NCI-H774 (cell line): Measurements from ENCODE around the gene SDR42E1.
"Not testable (repeated sequence)": the region's sequence is repeated elsewhere in the genome, so short reads cannot be mapped to it uniquely, and the experiment has no call there.

Source experiments
- DNase-seq: peaks from one replicate; lab custom pipeline; 2025; lab: John Stamatoyannopoulos, UW

The SDR42E1 gene

DNA sequence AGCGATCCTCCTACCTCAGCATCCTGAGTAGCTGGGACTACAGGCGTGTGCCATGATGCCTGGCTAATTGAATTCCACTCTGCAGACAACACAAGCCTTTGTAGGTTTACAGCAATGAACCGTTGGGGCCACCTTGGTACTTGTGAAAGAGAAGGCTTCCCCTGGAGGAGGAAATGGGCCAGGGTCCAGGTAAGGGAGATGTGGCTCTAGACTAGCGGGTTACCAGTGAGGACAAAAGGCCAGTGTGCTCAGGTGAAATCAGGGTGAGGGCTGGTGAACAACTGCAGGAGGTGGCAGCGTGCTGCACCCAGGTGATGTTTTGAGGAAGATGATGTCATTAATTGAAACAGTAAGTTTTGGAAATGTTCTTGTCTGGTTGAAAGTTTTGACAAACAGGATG is 6.7 kb downstream of the SDR42E1 start:
- no peak for DNase-seq

- DNase-seq: no peak
These were observed 8.4 kb downstream of the SDR42E1 start for GRCh38 chr16:82002831-82003230.

DNA sequence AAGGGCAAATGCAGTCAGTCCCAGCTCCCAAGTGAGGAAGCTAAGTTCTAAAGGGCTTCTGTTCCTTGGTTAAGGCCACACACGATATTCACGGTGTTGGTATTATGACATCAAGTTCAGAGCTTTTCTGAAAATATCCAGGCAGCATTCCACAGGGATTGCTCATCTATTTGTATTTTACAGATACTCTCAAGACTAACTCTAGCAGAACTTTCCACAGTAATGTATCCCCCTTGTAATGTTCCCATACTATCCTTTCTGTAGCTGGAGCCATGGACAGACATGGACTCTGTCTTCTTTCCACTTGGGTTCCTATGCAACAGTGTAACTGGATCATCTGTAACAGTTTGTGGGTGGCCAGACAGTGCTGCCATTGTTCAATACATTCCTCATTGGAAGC is 13.5 kb downstream of the SDR42E1 start:
- DNase-seq: no peak

DNA sequence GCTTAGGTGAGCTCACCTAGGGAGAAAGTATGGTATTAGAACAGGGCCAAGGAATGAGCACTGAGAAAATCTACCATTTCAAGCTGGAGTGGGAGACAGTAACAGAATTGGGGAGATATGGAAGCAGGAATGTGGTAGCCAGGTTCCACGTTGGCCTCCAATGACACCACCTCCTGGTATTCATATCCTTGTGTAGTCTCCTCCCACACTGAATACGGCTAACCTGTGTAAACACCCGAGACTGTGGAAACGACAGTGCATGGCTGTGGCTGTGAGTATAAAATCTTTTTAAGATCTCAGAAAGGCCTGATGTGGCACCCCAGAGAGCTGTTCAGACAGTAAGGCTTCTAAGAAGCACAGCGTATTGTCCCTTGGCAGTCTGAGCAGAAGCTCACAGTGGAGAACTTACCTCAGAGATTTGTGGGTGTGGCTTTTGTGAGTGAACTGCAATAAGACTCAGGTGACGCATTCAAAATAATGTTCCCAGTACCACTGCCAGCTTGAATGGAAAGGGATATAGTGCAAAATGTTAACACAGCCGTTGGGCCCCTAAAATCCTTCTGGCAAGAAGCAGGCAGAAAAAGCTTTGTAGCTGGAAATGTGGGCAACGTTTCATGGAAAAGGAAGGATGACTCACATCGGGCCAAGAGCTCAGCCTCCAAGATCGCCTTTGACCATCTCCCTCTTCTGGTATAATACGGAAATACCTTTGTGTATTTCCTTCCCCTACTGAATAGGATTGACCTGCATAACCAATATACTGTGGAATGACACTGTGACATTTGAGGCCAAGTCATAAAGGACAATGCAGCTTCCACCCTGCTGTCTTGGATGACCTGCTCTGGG is 14.4 kb downstream of the SDR42E1 start:
- no peak for DNase-seq

- DNase-seq: no peak
These were observed 15.6 kb downstream of the SDR42E1 start for GRCh38 chr16:81995651-81996050.

DNA sequence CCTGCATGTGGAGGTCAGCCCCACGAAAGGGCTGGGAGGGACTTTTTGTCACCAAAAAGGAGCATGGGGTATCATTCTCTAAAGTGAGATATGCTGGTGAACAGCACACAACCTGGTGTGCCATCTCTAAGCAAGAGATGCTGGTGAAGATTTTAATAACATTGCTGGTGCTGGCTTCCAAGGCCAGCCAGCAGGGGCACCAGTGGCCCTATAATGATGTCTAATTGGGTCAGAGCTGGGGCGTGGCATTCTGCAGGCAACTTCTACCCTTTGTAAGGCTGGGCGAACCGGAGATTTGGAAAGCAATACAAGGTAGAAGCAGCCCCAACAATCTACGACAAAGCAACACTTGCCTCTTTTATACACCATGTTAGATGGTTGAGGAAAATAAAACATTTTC is 16.8 kb downstream of the SDR42E1 start:
- DNase-seq: no peak

- DNase-seq: no peak
These were observed 18.4 kb downstream of the SDR42E1 start for GRCh38 chr16:81992859-81993258.

- DNase-seq: no peak
These were observed 23.6 kb downstream of the SDR42E1 start for GRCh38 chr16:81987706-81988105.

- no peak for DNase-seq
These were observed 24.1 kb downstream of the SDR42E1 start for GRCh38 chr16:81987121-81987520.

DNA sequence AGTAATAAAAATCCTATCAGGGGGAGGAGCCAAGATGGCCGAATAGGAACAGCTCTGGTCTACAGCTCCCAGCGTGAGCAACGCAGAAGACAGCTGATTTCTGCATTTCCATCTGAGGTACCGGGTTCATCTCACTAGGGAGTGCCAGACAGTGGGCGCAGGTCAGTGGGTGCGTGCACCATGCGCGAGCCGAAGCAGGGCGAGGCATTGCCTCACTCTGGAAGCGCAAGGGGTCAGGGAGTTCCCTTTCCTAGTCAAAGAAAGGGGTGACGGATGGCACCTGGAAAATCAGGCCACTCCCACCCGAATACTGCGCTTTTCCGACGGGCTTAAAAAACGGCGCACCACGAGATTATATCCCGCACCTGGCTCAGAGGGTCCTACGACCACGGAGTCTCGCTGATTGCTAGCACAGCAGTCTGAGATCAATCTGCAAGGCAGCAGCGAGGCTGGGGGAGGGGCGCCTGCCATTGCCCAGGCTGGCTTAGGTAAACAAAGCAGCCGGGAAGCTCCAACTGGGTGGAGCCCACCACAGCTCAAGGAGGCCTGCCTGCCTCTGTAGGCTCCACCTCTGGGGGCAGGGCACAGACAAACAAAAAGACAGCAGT is 33.8 kb downstream of the SDR42E1 start:
- not testable (repeated sequence) for DNase-seq

DNA sequence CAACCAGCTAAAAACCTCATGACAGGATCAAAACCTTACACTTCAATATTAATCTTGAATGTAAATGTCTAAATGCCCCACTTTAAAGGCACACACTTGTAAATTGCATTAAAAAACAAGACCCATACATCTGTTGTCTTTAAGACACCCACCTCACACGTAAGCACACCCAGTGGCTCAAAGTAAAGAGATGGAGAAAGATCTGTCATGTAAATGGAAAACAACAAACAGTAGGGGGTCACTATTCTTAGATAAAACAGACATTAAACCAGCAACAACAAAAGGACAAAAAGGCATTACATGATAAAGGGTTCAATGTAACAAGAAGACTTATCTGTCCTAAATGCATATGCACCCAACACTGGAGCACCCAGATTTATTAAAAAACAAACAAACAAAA is 35.6 kb downstream of the SDR42E1 start:
- no peak for DNase-seq

GRCh38 chr16:81973737-81974136 is 37.5 kb downstream of the SDR42E1 start:
- no peak for DNase-seq

DNA sequence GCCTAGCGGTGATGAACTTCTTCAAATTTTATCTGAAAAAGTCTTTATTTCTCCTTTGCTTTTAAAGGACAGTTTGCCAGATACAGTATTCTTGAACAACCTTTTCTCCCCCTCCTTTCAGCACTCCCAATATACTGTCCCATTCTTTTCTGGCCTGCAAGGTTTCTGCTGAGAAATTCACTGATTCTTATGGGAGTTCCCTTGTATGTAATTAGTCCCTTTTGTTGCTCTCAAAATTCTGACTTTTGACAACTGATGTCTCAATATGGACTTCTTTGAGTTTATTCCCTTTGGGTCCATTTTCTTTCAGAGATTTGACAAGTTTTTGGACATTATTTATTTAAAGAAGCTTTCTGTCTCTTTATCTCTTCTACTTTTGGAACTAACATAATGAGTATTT is 39.4 kb downstream of the SDR42E1 start:
- DNase-seq: no peak

DNA sequence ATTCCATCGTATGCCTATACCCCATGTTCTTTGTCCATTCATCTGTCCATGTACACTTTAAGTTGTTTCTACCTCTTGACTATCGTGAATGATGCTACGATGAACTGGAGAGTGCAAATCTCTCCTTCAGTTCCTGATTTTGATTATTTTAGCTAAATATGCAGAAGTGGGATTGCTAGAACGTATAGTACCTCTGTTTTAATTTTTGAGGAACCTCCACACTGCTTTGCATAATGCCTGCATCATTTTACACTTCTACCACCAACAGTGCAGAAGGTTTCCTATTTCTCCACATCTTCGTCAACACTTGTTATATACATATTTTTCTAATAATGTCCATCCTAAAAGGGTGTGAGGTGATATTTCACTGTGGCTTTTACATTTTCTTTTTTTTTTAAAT is 43.9 kb downstream of the SDR42E1 start:
- DNase-seq: no peak

DNA sequence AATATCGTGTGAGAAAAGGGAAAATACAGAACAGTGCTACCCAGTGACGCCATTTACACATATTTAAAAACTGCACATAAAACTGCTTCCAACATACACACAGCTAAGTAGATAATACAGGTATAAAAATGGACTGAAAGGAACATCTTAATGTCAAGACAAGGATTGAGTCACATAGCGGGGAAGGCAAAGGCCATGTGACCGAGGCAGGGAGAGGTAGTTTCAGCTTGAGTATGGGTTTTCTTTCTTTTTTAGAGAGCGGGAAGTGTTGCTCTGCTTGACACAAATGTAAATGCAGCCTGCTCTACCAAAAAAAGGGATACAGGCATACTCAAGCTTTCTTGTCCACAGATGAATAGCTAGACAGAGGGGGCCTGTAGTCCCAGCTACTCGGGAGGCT is 46.5 kb downstream of the SDR42E1 start:
- DNase-seq: no peak

GRCh38 chr16:81956213-81956948 is 54.9 kb downstream of the SDR42E1 start:
- DNase-seq: no peak

- DNase-seq: no peak
These were observed 59.7 kb downstream of the SDR42E1 start for GRCh38 chr16:81951564-81951963.

- no peak for DNase-seq
These were observed 65.1 kb downstream of the SDR42E1 start for GRCh38 chr16:81946206-81946605.

DNA sequence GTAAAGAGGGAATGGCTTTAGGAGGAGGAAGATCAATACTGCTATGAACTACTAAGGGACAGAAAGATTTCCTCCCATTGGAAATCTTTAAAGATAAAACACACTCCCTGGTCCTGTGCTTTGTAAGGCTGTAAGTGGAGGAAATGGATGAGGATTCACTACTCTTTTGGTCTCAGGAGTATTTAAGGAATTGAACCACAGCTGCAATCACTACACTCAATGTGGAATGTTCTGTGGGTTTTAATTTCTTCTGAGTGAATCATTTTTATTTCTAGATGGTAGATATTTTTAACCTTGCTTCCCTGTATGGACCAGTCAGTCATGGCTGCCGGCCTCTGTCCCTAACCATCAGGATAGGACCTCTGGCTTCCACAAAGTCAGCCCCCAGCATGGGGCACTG is 65.6 kb downstream of the SDR42E1 start:
- no peak for DNase-seq

- DNase-seq: no peak
These were observed 69.2 kb downstream of the SDR42E1 start for GRCh38 chr16:81942007-81942601.

DNA sequence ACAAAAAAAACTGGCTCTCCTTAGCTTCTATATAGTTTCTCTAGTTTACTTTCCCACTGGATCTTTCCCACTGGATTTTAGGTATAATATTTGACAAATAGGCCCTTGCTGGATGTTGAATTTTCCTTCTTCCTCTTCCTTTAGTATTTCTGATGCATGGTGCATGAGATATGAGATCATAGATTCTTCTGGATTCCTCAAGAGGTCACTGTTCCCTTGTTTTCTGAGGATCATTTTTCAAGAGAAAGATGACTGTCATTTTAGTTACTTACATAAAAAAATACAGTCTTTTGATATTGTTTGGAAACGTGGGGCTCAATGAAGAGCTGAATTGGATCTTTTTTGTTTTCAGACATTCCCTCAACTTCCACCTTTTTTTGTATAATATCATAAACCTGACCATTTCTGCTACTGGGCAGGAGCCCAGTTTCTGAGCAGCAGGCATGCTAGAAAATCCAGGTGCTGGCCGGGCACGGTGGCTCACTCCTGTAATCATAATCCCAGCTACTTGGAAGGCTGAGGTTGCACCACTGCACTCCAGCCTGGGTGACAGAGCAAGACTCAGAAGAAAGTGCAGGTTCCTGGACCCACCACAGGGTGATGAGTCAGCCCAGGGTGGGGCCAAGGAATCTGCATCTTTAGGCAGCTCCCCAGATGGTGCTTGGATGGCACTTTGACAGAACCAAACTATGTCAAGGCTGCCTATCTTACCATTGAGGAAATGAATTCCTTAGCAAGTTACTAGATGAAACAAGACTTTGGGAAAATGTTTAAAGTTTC is 70.3 kb downstream of the SDR42E1 start:
- no peak for DNase-seq
